ENCODE measurements around the gene ALPI. TPM values are rescaled to one million over a fixed set of nuclear protein-coding genes. Genes with fewer than 3 reads are reported as not detected.
"Not testable (repeated sequence)": the region's sequence is repeated elsewhere in the genome, so short reads cannot be mapped to it uniquely, and the experiment has no call there.

The ALPI gene
- total and polyA plus RNA-seq, 2 donors = not detected

- not testable (repeated sequence) for H3K4me1 ChIP-seq (ENCODE audit: insufficient read depth); H3K36me3 ChIP-seq (ENCODE audit: insufficient read depth); DNase-seq (ENCODE audit: extremely low spot score); H3K4me3 ChIP-seq (ENCODE audit: low read depth, low read length); H3K27ac ChIP-seq (ENCODE audit: low read depth)
- WGBS = 89% methylated on average over 9 of the region's 9 CpGs
Observed at GRCh38 chr2:232433622-232434021, 22.3 kb upstream of the ALPI start.

DNA sequence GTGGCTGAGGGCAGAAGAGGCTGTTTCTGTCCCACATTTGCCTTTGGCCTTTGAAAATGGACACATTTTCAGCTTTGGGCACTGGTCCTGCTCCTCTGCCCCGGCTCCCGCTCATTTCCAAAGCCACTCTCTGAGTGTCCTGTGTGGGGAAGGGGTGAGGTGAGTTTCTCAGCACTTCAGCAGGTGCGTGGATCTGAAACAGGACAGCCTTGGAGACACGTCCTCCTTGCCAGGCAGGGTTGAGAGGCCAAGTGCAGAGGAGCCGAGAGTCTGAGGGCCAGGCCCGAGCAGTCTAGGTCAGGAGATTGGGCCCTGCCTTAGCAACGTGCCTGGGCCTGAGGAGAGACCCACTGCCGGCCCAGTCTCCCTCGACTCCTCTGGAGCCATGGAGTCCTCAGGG is 21.9 kb upstream of the ALPI start:
- no peaks in the 10 kb centered on the region for H3K4me1 ChIP-seq (ENCODE audit: insufficient read depth)
- no peak overlapping the region for H3K4me3 ChIP-seq (ENCODE audit: low read depth, low read length)
- WGBS = 71% methylated on average over 9 of the region's 9 CpGs
- H3K36me3 ChIP-seq (ENCODE audit: insufficient read depth) = no peaks in the 10 kb centered on the region
- no peak overlapping the region for H3K27ac ChIP-seq (ENCODE audit: low read depth)
- DNase-seq (ENCODE audit: extremely low spot score) = no peak

- WGBS = 90% methylated on average over 12 of the region's 12 CpGs
- no peak overlapping the region for H3K27ac ChIP-seq (ENCODE audit: low read depth)
- no peaks in the 10 kb centered on the region for H3K4me1 ChIP-seq (ENCODE audit: insufficient read depth)
- H3K4me3 ChIP-seq (ENCODE audit: low read depth, low read length) = no peak overlapping the region
- DNase-seq (ENCODE audit: extremely low spot score) = no peak
- no peaks in the 10 kb centered on the region for H3K36me3 ChIP-seq (ENCODE audit: insufficient read depth)
Observed at GRCh38 chr2:232434563-232435374, 21.2 kb upstream of the ALPI start.

GRCh38 chr2:232435375-232435648 is 20.6 kb upstream of the ALPI start:
- DNase-seq (ENCODE audit: extremely low spot score) = no peak
- 88% methylated on average over 4 of the region's 4 CpGs for WGBS
- no peak overlapping the region for H3K27ac ChIP-seq (ENCODE audit: low read depth)

DNA sequence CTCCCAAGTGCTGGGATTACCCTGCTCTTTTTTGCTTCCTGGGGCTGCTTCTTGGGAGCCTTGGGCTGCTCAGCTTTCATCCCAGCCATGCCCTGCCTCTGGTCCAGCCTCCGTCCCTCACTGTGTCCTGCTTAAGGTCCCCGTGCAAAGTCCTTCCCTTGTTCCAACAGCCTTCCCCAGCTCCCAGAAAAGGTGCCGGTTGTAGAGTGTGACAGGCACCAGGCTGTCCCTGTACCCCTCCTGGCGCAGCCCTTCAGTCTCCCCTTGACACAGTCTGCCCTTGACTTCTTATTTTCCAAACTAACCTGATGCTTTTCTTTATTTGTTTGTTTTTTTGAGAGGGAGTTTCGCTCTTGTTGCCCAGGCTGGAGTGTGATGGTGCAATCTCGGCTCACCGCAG is 20.1 kb upstream of the ALPI start:
- WGBS = 88% methylated on average over 7 of the region's 7 CpGs
- DNase-seq (ENCODE audit: extremely low spot score) = no peak

More at GRCh38 chr2:232435375-232435648, 20.6 kb upstream of the ALPI start:
- Histone ChIP-seq H3K4me3 (ENCODE audit: low read depth, low read length) (no peak overlapping the region), H3K4me1 (ENCODE audit: insufficient read depth) (no peaks in the 10 kb centered on the region), H3K36me3 (ENCODE audit: insufficient read depth) (no peaks in the 10 kb centered on the region)

GRCh38 chr2:232436381-232437194 is 19.4 kb upstream of the ALPI start:
- no peak for DNase-seq (ENCODE audit: extremely low spot score)
- H3K4me1 ChIP-seq (ENCODE audit: insufficient read depth) = no peaks in the 10 kb centered on the region
- no peak overlapping the region for H3K27ac ChIP-seq (ENCODE audit: low read depth)
- 79% methylated on average over 15 of the region's 15 CpGs for WGBS
- no peak overlapping the region for H3K4me3 ChIP-seq (ENCODE audit: low read depth, low read length)
- H3K36me3 ChIP-seq (ENCODE audit: insufficient read depth) = no peaks in the 10 kb centered on the region

More for the DNA sequence above, 20.1 kb upstream of the ALPI start:
- Histone ChIP-seq H3K4me3 (ENCODE audit: low read depth, low read length) (no peak overlapping the region), H3K27ac (ENCODE audit: low read depth) (no peak overlapping the region), H3K36me3 (ENCODE audit: insufficient read depth) (no peaks in the 10 kb centered on the region), H3K4me1 (ENCODE audit: insufficient read depth) (no peaks in the 10 kb centered on the region)

DNA sequence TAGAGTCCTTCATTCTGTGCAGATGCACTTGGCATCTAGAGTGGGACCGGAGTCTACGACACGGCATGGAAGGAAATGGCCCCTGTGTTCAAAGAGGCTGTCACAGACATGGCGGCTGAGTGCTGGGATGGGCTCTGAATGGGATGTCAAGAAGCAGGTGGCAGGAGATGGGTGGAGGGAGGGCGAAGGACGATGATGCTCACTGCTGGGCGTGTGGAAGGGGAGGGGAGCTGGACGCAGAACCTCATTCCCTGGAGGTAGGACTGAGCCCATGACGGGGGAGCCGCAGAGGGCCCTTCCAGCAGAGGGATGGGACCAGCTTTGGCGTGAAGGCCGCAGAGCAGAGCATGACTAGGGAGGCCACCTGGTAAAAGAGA is 18.8 kb upstream of the ALPI start:
- DNase-seq (ENCODE audit: extremely low spot score) = no peak
- no peak overlapping the region for H3K27ac ChIP-seq (ENCODE audit: low read depth)
- no peak overlapping the region for H3K4me3 ChIP-seq (ENCODE audit: low read depth, low read length)
- no peaks in the 10 kb centered on the region for H3K4me1 ChIP-seq (ENCODE audit: insufficient read depth)
- WGBS = 81% methylated on average over 12 of the region's 12 CpGs
- no peaks in the 10 kb centered on the region for H3K36me3 ChIP-seq (ENCODE audit: insufficient read depth)

DNA sequence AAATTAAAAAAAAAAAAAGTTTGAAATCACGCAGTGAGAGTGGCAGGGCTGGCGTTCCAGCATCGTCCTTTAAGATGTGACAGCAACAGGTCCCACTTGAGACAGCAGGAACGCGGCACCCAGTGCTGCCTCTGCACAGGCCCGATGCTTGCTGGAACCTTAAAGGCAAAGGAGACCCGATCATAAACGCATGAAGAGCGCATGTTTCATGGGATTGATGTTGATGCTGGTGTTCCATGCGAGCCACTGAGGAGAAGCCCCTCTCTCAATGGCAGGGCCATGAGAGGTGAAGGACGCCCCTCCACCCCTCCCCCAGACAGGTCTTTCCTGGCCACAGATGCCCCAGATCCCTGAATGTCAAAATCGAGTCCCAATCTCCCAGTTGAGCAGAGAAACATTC is 17.9 kb upstream of the ALPI start:
- no peaks in the 10 kb centered on the region for H3K4me1 ChIP-seq (ENCODE audit: insufficient read depth)
- H3K36me3 ChIP-seq (ENCODE audit: insufficient read depth) = no peaks in the 10 kb centered on the region
- no peak overlapping the region for H3K4me3 ChIP-seq (ENCODE audit: low read depth, low read length)
- WGBS = 87% methylated on average over 12 of the region's 12 CpGs
- no peak overlapping the region for H3K27ac ChIP-seq (ENCODE audit: low read depth)
- no peak for DNase-seq (ENCODE audit: extremely low spot score)

DNA sequence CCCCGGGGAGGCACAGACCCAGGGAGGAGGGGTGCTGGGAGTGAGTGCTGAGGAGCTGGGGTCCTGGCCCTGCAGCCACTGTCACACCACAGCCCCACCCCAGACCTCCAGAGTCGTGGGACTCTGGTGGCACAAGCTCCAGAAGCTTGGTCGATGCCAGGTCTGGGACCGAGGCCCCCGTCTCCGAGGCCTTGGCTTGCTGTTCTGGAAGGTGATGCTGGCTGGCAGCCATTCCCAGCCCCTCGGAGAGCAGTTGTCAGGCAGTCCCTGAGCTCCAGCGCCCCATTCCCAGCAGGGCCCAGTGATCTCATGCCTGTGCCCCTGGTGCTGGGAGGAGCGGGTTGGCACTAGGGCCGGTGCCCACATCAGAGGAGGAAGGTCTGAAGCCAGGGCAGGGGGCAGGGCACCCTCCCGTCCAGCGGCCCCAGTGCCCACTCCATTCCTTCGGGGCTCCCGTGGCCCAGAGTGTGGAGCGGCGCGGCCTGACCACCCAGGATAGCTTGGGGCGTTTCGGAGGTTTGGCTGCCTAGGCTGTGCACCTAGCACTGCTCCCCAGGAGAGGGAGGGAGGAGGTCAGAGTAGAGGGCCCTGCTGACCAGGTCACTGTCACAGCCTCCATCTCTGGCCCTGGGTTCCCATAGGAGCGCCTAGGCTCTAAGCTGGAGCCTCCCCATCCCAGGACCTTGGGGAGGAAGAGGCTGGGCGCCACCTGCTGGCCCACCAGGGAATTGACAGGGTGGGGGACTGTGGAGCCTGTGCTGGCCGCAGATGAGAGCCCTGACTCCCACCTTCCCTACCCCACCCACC is 16.8 kb upstream of the ALPI start:
- DNase-seq (ENCODE audit: extremely low spot score) = no peak

DNA sequence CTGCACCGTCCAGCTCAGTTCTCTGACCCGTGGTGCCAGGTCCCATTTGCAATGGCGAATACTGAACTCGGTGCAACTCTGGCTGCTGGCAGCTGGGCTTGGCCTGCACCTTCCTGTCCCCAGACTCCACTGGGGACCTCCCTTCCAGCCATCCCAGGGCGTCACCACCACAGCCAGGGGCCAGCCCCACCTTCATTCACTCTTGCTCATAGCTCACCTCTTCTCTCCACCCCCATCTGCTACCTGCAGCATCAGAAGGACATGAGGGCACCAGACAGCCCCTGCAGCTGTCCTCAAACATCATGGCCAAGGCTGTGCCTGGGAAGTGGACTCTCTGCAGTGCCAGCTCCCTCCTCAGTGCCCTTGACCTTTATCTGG is 16.2 kb upstream of the ALPI start:
- no peak for DNase-seq (ENCODE audit: extremely low spot score)
- Histone ChIP-seq H3K36me3 (ENCODE audit: insufficient read depth) (no peaks in the 10 kb centered on the region), H3K27ac (ENCODE audit: low read depth) (no peak overlapping the region), H3K4me3 (ENCODE audit: low read depth, low read length) (no peak overlapping the region), H3K4me1 (ENCODE audit: insufficient read depth) (no peaks in the 10 kb centered on the region)
- WGBS = 38% methylated on average over 3 of the region's 5 CpGs

More for the DNA sequence above, 16.8 kb upstream of the ALPI start:
- WGBS = 73% methylated on average over 21 of the region's 22 CpGs
- H3K4me3 ChIP-seq (ENCODE audit: low read depth, low read length) = no peak overlapping the region
- no peaks in the 10 kb centered on the region for H3K4me1 ChIP-seq (ENCODE audit: insufficient read depth)
- no peak overlapping the region for H3K27ac ChIP-seq (ENCODE audit: low read depth)
- H3K36me3 ChIP-seq (ENCODE audit: insufficient read depth) = no peaks in the 10 kb centered on the region

GRCh38 chr2:232440220-232441018 is 15.5 kb upstream of the ALPI start:
- H3K4me1 ChIP-seq (ENCODE audit: insufficient read depth); H3K36me3 ChIP-seq (ENCODE audit: insufficient read depth); H3K4me3 ChIP-seq (ENCODE audit: low read depth, low read length); H3K27ac ChIP-seq (ENCODE audit: low read depth): not testable (repeated sequence)
- 22% methylated on average over 15 of the region's 16 CpGs for WGBS
- peak; percentile 21 for DNase-seq (ENCODE audit: extremely low spot score)

GRCh38 chr2:232441147-232441651 is 14.8 kb upstream of the ALPI start:
- 73% methylated on average over 12 of the region's 12 CpGs for WGBS

DNA sequence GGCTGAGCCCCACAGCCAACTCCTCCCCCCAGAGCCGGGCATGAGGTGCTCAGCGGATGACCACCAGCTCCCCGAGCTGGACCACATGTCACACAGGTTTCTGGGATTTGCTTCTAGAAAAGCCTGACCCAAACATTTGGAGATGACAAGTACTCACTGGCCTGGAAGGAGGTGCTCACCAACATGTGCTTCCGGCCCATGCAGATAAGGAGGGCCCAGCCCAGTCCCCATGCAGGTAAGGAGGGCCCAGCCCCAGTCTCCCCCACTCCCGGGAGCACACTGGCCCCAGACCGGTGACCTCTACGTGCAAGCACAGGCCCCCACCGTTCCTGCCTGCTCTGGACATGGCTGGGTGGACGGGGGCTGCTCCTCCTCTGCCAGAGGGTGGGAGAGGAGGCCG is 14.0 kb upstream of the ALPI start:
- not testable (repeated sequence) for H3K27ac ChIP-seq (ENCODE audit: low read depth); H3K4me1 ChIP-seq (ENCODE audit: insufficient read depth); H3K36me3 ChIP-seq (ENCODE audit: insufficient read depth); H3K4me3 ChIP-seq (ENCODE audit: low read depth, low read length); DNase-seq (ENCODE audit: extremely low spot score)
- WGBS = 88% methylated on average over 9 of the region's 10 CpGs

More at GRCh38 chr2:232441147-232441651, 14.8 kb upstream of the ALPI start:
- Histone ChIP-seq H3K4me1 (ENCODE audit: insufficient read depth) (no peaks in the 10 kb centered on the region), H3K36me3 (ENCODE audit: insufficient read depth) (no peaks in the 10 kb centered on the region), H3K4me3 (ENCODE audit: low read depth, low read length) (no peak overlapping the region), H3K27ac (ENCODE audit: low read depth) (no peak overlapping the region)
- no peak for DNase-seq (ENCODE audit: extremely low spot score)

Data from urinary bladder (tissue), 4 donors.